GM12891 (cell line): ENCODE results near the gene RMI2.

Experiments used
- DNase-seq: peaks from one replicate; pipeline ENCODE4 v3.0.0; 2011; ENCODE audit warnings: low spot score; ENCODE audit not compliant: insufficient read length
- FAIRE-seq: peaks from 2 replicates; lab custom pipeline; 2011; peaks lifted over from hg19 to GRCh38; lab: Jason Lieb, UNC
- PAX5 ChIP-seq: IDR thresholded peaks from 2 replicates; pipeline ENCODE4 v1.6.1; 2011; ENCODE audit warnings: low read length, moderate library complexity, mild to moderate bottlenecking; ENCODE audit not compliant: insufficient read depth, severe bottlenecking
- POLR2A ChIP-seq: IDR thresholded peaks from 2 replicates; pipeline ENCODE4 v1.6.1; 2011; ENCODE audit warnings: low read depth, low read length, control low read depth
- POLR2AphosphoS5 ChIP-seq: IDR thresholded peaks from 2 replicates; pipeline ENCODE4 v1.6.1; 2011; ENCODE audit warnings: low read depth, low read length, control low read depth
- POU2F2 ChIP-seq: IDR thresholded peaks from 2 replicates; pipeline ENCODE4 v1.6.1; 2011; ENCODE audit warnings: low read depth, mild to moderate bottlenecking, control low read depth, low read length, moderate library complexity
- SPI1 ChIP-seq: IDR thresholded peaks from 2 replicates; pipeline ENCODE4 v1.6.1; 2011; ENCODE audit warnings: low read depth, low read length, control low read depth
- TAF1 ChIP-seq: IDR thresholded peaks from 2 replicates; pipeline ENCODE4 v1.6.1; 2011; ENCODE audit warnings: low read depth, low read length, control low read depth

Gene RMI2

GRCh38 chr16:11310997-11311561 lies 34.2 kb upstream of the RMI2 start:
- TF ChIP-seq POLR2A (no peak), PAX5 (no peak), POLR2AphosphoS5 (no peak), TAF1 (no peak), POU2F2 (peak; percentile 18; the same call in 1 of the 2 replicates), SPI1 (peak; percentile 90)
- FAIRE-seq (peak; percentile 73), DNase-seq (no peak)

- DNase-seq (no peak), FAIRE-seq (no peak)
- TF ChIP-seq POU2F2 = no peak
- TF ChIP-seq TAF1 = no peak
- TF ChIP-seq SPI1 = no peak
- TF ChIP-seq PAX5 = no peak
- no peak for TF ChIP-seq POLR2AphosphoS5
- TF ChIP-seq POLR2A = no peak
These were observed 32.4 kb upstream of the RMI2 start for GRCh38 chr16:11312718-11313492.

GRCh38 chr16:11313493-11314308 lies 31.6 kb upstream of the RMI2 start:
- no peak for FAIRE-seq
- TF ChIP-seq PAX5 = no peak
- TF ChIP-seq TAF1 = no peak
- TF ChIP-seq POU2F2 = no peak
- TF ChIP-seq POLR2AphosphoS5 = no peak
- no peak for TF ChIP-seq SPI1
- no peak for TF ChIP-seq POLR2A
- DNase-seq = no peak

- DNase-seq = no peak
- no peak for FAIRE-seq
- TF ChIP-seq POLR2AphosphoS5 = no peak
- no peak for TF ChIP-seq PAX5
- no peak for TF ChIP-seq SPI1
- TF ChIP-seq POLR2A = no peak
- TF ChIP-seq TAF1 = no peak
- TF ChIP-seq POU2F2 = no peak
These were observed 30.9 kb upstream of the RMI2 start for GRCh38 chr16:11314309-11314894.

- DNase-seq (no peak), FAIRE-seq (no peak)
- TF ChIP-seq SPI1 (no peak), POLR2A (no peak), PAX5 (no peak), POLR2AphosphoS5 (no peak), TAF1 (no peak), POU2F2 (no peak)
These were observed 29.7 kb upstream of the RMI2 start for GRCh38 chr16:11315510-11315909.

GRCh38 chr16:11316331-11317015 lies 28.8 kb upstream of the RMI2 start:
- no peak for FAIRE-seq
- DNase-seq = no peak
- TF ChIP-seq TAF1 = no peak
- no peak for TF ChIP-seq POU2F2
- TF ChIP-seq POLR2AphosphoS5 = no peak
- TF ChIP-seq SPI1 = no peak
- TF ChIP-seq PAX5 = no peak
- no peak for TF ChIP-seq POLR2A

- DNase-seq (no peak), FAIRE-seq (no peak)
- TF ChIP-seq POLR2A (no peak), SPI1 (no peak), POLR2AphosphoS5 (no peak), POU2F2 (no peak), PAX5 (no peak), TAF1 (no peak)
These were observed 26.4 kb upstream of the RMI2 start for GRCh38 chr16:11318817-11319216.

GRCh38 chr16:11319529-11320146 lies 25.6 kb upstream of the RMI2 start:
- FAIRE-seq = no peak
- TF ChIP-seq POLR2AphosphoS5 (no peak), SPI1 (no peak), PAX5 (no peak), POU2F2 (no peak), TAF1 (no peak), POLR2A (no peak)
- DNase-seq = no peak

- FAIRE-seq = no peak
- no peak for TF ChIP-seq PAX5
- TF ChIP-seq POLR2AphosphoS5 = no peak
- TF ChIP-seq SPI1 = no peak
- no peak for TF ChIP-seq TAF1
- no peak for TF ChIP-seq POLR2A
- no peak for TF ChIP-seq POU2F2
These were observed 25.1 kb upstream of the RMI2 start for GRCh38 chr16:11320170-11320569.

GRCh38 chr16:11321662-11322061 lies 23.6 kb upstream of the RMI2 start:
- FAIRE-seq (peak; percentile 91), DNase-seq (no peak)
- TF ChIP-seq POU2F2 (no peak), SPI1 (no peak), PAX5 (no peak), POLR2A (no peak), POLR2AphosphoS5 (no peak), TAF1 (no peak)

More at GRCh38 chr16:11320170-11320569, 25.1 kb upstream of the RMI2 start:
- no peak for DNase-seq
